NB4 (cell line): Measurements from ENCODE around the gene WDR5.

Experiments
- POLR2A ChIP-seq: IDR thresholded peaks from 2 replicates; pipeline ENCODE4 v1.6.1; 2011; ENCODE audit warnings: mild to moderate bottlenecking; ENCODE audit not compliant: insufficient read length; ENCODE audit errors: extremely low read depth
- TF ChIP-seq, protein P1 (sequence below): IDR thresholded peaks from one replicate; pipeline ENCODE4 v1.5.1; 2012; ENCODE audit warnings: low read depth, low read length

DNA sequence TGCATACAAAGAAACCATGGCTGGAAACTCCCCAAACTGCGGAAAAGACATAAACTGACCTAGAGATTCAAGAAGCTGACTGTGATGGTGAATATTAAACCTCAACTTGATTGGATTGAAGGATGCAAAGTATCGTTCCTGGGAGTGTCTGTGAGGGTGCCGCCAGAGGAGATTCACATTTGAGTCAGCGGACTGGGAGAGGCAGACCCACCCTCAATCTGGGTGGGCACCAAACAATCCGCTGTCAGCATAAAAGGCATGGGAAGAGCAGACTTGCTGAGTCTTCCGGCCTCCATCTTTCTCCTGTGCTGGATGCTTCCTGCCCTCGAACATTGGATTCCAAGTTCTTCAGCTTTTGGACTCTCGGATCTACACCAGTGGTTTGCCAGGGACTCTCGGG lies 24.8 kb upstream of the WDR5 start:
- TF ChIP-seq, protein P1, sequence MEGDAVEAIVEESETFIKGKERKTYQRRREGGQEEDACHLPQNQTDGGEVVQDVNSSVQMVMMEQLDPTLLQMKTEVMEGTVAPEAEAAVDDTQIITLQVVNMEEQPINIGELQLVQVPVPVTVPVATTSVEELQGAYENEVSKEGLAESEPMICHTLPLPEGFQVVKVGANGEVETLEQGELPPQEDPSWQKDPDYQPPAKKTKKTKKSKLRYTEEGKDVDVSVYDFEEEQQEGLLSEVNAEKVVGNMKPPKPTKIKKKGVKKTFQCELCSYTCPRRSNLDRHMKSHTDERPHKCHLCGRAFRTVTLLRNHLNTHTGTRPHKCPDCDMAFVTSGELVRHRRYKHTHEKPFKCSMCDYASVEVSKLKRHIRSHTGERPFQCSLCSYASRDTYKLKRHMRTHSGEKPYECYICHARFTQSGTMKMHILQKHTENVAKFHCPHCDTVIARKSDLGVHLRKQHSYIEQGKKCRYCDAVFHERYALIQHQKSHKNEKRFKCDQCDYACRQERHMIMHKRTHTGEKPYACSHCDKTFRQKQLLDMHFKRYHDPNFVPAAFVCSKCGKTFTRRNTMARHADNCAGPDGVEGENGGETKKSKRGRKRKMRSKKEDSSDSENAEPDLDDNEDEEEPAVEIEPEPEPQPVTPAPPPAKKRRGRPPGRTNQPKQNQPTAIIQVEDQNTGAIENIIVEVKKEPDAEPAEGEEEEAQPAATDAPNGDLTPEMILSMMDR, result no peak
- no peak for TF ChIP-seq POLR2A
